Cardiac atrium fibroblast (primary cell): ENCODE data around the gene CDH23. TPM values are rescaled to one million over a fixed set of nuclear protein-coding genes. Genes with fewer than 3 reads are reported as not detected.

Experiments used
- total RNA-seq: library from RNA; depleted of rRNA; stranded (reverse); fragments of >200 nt; gene quantifications from 2 replicates; pipeline ENCODE4 v1.2.3, GENCODE V29; 2015

The CDH23 gene
- 0.18 TPM in 1 of 2 replicates, not detected in the other for total RNA-seq

GRCh38 chr10:71396711-71397295, at the start of gene CDH23:
Gene CDH23, plus strand, starts transcription at chr10:71396920. Its CDS starts 42,912 bp downstream, at chr10:71439832.

GRCh38 chr10:71719464-71720201, 322.9 kb downstream of the CDH23 start, which contains the start of gene C10orf105:
Gene C10orf105, minus strand, starts transcription at chr10:71719778. Its CDS starts 3,441 bp downstream, at chr10:71716337.

DNA sequence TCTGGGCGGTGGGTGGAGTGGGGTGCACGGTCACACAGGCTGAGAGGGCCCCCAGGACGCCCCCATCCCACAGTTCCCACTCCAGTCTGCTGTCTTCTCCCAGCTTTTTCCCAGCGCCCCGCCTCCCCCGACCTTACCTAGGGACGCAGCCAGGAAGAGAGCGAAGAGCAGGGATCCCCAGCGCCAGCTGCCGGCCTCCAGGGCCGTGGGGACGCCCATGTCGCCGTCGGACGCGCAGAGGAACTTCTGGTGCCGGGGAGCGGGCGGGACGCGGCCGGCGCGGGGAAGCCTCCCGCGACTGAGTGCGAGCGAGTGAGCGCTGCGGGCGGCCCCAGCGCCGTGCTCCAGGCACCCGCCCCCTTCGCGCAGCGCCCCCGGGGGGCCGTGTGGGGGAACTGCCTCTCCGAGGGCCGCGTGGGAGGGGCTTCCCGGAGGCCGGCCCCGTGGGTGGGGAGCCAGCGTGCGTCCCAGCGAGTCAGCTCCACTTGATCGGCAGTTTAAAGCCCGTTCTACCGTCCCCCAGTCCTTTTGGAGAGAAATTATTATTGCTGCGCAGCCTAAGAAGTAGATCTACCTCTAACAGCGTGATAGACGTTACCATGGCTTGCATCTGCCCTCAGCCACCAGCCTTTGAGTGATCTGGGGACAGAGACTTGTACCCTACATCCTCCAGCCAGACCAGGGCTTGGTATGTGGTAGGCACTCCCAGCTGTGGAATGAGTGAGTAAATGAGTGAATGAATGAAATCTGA, 376.7 kb downstream of the CDH23 start, which contains the start of gene VSIR:
VSIR (minus strand) TSS at position 300 of the 751 bp plus-strand sequence; CDS start at position 219, 81 bp downstream.

DNA sequence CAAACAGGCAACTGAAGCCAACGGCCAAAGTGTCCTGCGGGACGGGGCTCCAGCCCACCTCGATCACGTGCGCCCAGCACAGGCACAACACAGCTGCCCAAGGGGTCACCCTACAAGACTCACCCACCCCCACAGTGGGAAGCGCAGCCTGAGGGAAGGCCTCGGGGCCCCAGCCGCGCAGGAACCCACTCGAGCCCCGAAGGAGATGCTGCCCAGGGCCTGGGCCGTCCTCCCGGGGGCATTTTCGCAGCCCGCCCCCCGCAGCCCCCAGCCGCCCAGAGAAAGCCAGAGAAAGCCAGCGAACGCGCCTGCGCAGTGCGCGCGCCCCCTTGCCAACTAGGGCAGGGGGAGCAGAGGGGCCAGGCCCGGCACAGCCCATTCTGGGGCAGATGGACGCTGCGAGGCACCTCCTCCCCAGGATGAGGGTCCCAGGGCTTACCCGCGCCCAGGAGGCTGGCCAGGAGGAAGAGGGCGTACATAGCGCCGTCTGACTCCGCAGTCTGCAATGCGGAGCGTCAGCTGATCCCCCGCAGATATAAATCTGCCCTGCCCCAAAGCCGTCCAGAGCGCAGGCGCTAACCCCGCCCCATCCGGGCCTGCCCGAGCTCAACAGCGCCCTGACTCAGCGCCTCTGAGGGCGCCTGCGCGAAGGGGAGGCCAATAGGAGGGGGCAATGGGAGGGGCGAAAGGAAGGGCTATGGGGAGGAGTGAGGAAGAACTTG, 454.2 kb downstream of the CDH23 start, which contains the start of gene PSAP:
PSAP (minus strand) TSS at position 509 of the 722 bp plus-strand sequence; CDS start at position 479, 30 bp downstream.

Other genes starting within 250 kb of the CDH23 start
- gene UNC5B, start 184.3 kb upstream of the CDH23 start, total RNA-seq: 54.9 and 89.7 TPM in 2 replicates
- gene SLC29A3, start 77.7 kb upstream of the CDH23 start, total RNA-seq: 1.3 TPM in 2 replicates